OCI-LY3 (cell line): ENCODE data around the gene PLPP2.

Experiments
- CTCF ChIP-seq: fragments of 200-600, 300-600 bp; sonication (generic); IDR thresholded peaks from 2 replicates; pipeline ENCODE4 v1.5.1; 2014; ENCODE audit warnings: antibody characterized with exemption, low read length, low read depth
- EZH2phosphoT487 ChIP-seq: fragments of 200-600 bp; shearing (Covaris generic); IDR thresholded peaks from 2 replicates; pipeline ENCODE4 v1.6.1; 2018; ENCODE audit warnings: antibody characterized with exemption, mixed run types, low read depth

- TF ChIP-seq EZH2phosphoT487 (no peak), CTCF (no peak)
Observed at GRCh38 chr19:338421-338820, 47.2 kb upstream of the PLPP2 start.
